Esophagus squamous epithelium (tissue), 4 donors: ENCODE data around the gene FYCO1.

Experiments used
- POLR2A ChIP-seq, 4 donors: fragments of 450-650 bp; IDR thresholded peaks; one replicate each; pipeline ENCODE4 v1.6.1; 2017; ENCODE audit warnings: antibody characterized with exemption in 4 of 4, mild to moderate bottlenecking in 4 of 4, moderate library complexity in 3 of 4
- TF ChIP-seq, protein P1 (sequence below), 6 experiments: fragments of 450-650 bp in 4 of 6; fragments of 200-600 bp in 2 of 6; sonication (generic) in 2 of 6; IDR thresholded peaks; one replicate each; pipeline ENCODE4 v1.5.1; 2016 to 2019; ENCODE audit warnings: antibody characterized with exemption in 6 of 6, mild to moderate bottlenecking in 4 of 6, moderate library complexity in 4 of 6

DNA sequence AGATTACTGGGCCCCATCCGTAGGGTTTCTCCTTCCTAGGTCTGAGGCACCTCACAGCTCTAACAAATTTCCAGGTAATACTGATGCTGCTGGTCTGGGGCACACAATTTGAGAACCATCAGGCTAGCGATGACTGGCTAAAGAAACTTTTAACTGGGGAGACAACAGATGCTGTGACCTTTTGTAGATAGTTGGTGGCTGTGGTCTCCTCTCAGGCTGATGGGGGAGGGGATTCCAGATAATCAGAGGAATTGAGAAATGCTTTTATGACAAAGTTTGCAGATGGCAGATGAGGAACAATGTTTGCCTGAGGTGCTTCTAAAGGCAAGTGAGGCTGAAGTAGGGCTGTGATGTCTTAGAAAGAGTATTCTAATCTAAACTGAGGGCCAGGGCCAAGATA, 123.1 kb downstream of the FYCO1 start:
- TF ChIP-seq, protein P1, sequence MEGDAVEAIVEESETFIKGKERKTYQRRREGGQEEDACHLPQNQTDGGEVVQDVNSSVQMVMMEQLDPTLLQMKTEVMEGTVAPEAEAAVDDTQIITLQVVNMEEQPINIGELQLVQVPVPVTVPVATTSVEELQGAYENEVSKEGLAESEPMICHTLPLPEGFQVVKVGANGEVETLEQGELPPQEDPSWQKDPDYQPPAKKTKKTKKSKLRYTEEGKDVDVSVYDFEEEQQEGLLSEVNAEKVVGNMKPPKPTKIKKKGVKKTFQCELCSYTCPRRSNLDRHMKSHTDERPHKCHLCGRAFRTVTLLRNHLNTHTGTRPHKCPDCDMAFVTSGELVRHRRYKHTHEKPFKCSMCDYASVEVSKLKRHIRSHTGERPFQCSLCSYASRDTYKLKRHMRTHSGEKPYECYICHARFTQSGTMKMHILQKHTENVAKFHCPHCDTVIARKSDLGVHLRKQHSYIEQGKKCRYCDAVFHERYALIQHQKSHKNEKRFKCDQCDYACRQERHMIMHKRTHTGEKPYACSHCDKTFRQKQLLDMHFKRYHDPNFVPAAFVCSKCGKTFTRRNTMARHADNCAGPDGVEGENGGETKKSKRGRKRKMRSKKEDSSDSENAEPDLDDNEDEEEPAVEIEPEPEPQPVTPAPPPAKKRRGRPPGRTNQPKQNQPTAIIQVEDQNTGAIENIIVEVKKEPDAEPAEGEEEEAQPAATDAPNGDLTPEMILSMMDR (IDR thresholded peaks at IDR 0.05) = no peak
- TF ChIP-seq POLR2A (IDR thresholded peaks at IDR 0.05) = no peak
